ENCODE results near the gene CBX8. TPM values are rescaled to one million over a fixed set of nuclear protein-coding genes. Genes with fewer than 3 reads are reported as not detected.

CBX8 gene
- total RNA-seq, 1 donor from 2014 or later: 2.7 TPM

DNA sequence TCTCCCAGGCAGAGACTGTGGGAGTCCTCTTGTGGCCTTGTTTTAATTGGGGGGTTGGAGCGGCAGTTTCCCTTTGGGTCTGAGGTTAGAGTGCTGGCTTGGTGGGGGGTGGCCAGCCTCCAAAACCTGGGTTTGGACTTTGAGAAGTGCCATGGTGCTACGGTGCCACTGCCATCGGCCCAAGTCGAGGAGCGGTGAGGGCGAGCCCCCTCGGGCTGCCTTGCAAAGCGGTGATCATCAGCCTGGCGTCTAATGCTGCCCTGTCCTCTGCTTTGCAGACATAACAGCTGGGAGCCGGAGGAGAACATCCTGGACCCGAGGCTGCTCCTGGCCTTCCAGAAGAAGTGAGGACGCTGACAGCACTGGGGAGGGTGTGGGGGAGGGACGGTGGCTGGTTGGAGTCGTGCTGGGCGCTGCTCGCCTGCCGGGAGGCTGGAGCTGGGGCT lies 17.8 kb downstream of the CBX8 start:
- TF ChIP-seq CTCF (IDR thresholded peaks at IDR 0.05; ENCODE audit: insufficient read depth, low read length, poor library complexity, severe bottlenecking): no peak
- DNase-seq (ENCODE audit: low read depth): no peak
- Histone ChIP-seq H3K4me3 (ENCODE audit: low read depth, low read length) (peak overlapping the region; percentile 68), H3K27me3 (ENCODE audit: control insufficient read depth, insufficient read depth, low read length) (peaks cover 22% of the 10 kb centered on the region), H3K36me3 (ENCODE audit: control insufficient read depth, insufficient read depth, low read length) (no peaks in the 10 kb centered on the region)

DNA sequence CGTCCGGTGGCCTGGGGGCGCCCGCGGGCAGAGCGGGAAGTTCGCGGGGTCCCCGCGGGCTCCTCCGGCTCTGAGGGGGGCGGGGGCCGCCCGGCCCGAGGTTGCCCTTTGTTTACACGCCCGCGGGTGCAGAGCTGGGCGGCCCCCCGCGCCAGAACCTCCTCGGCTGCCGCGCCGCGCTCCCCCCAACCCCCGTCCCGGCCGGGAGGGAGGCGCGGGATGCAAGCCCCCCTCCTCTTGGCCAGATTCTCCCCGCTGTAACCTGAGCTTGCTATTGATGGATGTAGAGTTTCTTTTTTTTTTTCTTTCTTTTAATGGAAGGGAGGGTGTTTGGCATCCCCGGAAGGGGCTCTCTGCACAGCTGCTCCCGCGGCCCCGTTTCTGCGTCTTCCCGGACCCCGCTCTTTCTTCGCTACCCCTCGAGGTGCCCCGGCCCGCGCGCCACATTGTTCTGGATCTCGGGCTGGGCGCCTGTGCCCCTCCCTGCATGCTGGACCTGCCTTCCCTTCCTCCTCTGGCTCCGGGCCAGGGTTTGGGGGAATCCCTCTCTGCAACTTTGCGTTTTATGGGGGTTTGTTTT lies 18.3 kb downstream of the CBX8 start:
- peak overlapping the region; percentile 68 for H3K4me3 ChIP-seq (ENCODE audit: low read depth, low read length)
- no peak for DNase-seq (ENCODE audit: low read depth)
- TF ChIP-seq CTCF (IDR thresholded peaks at IDR 0.05; ENCODE audit: insufficient read depth, low read length, poor library complexity, severe bottlenecking): no peak
- no peaks in the 10 kb centered on the region for H3K36me3 ChIP-seq (ENCODE audit: control insufficient read depth, insufficient read depth, low read length)
- H3K27me3 ChIP-seq (ENCODE audit: control insufficient read depth, insufficient read depth, low read length): peaks cover 27% of the 10 kb centered on the region

GRCh38 chr17:79777894-79778503 lies 18.9 kb downstream of the CBX8 start, which contains the start of gene CBX2:
TSS of gene CBX2 (plus strand) at chr17:79778148. CDS start at chr17:79778236, 88 bp downstream.
- no peak for DNase-seq (ENCODE audit: low read depth)
- H3K4me3 ChIP-seq (ENCODE audit: low read depth, low read length): peak within 1 kb of the TSS; percentile 68
- no peak for TF ChIP-seq CTCF (IDR thresholded peaks at IDR 0.05; ENCODE audit: insufficient read depth, low read length, poor library complexity, severe bottlenecking)
- peaks cover 32% of the 10 kb centered on the region for H3K27me3 ChIP-seq (ENCODE audit: control insufficient read depth, insufficient read depth, low read length)
- no peaks in the 10 kb centered on the region for H3K36me3 ChIP-seq (ENCODE audit: control insufficient read depth, insufficient read depth, low read length)

DNA sequence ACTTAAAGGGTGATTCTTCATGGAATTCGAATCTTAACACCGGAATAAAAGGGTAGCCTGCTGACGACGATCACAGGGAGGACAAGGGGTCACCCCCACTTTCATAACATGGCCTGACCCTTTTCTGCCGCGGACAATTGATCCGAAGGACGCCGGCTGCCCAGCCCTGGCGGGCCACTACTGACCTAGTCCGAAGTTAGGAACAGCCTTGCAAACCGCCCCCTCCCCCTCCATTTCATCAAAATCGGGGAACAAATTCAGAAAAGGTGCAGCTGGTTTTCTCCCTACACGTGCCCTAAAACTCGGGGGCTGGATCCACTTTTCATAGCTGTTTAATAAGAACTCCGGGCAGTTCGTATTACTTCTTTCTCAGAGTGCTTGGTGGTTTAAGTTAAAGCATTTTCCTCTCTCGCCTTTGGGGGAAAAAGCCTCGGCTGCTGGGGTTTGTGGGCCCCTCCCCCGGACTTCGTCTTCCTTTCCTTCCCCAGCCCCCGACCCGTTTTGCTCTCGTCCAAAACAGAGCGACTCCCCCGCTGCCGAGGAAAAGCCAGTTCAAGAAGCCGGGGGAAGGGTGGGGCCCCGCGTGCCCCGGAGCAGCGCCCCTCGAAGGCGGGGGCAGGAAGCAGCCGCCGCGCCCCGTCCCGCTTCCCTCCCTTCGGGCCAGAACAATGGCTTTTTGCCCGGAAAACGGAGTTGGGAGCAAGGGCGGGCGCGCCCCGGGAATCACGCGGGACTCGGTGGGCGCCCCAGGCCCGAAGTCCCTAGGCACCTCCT lies 19.6 kb downstream of the CBX8 start:
- DNase-seq (ENCODE audit: low read depth): no peak
- Histone ChIP-seq H3K4me3 (ENCODE audit: low read depth, low read length) (peak overlapping the region; percentile 45), H3K36me3 (ENCODE audit: control insufficient read depth, insufficient read depth, low read length) (no peaks in the 10 kb centered on the region), H3K27me3 (ENCODE audit: control insufficient read depth, insufficient read depth, low read length) (peaks cover 38% of the 10 kb centered on the region)
- TF ChIP-seq CTCF (IDR thresholded peaks at IDR 0.05; ENCODE audit: insufficient read depth, low read length, poor library complexity, severe bottlenecking): peak; percentile 44

DNA sequence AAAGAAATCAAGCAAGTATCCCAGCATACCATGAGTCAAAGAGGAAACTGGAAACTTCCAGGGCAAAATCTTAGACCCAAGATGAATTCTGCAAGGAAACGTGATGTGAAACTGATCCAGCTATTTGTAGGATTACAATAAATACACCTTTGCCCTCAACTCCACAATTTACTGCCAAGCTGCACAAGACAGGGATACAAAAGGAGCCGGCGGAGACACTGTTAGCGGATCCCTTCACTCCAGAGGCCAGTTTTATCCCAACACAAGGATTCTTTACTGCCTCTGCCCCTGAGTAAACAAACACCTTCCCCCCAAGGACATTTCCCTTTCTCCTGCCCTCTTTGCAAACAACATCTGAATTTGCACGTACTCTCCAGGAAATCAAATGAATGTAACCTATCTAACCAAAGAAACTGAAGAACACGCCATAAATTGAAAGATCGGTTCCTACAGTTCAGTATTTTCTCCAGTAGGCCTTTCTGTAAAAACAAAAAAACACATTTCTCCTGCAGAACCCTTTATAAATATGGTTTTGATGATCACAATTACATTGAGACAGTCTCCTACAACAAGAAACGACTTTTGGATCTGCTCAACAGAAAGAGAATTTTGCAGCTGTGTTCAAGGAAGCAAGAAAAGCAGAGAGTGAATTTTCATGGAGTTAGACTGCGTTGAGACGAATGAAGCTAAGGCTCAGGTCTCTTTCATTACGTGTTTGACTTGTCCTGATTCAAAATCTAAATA lies 20.3 kb downstream of the CBX8 start:
- Histone ChIP-seq H3K4me3 (ENCODE audit: low read depth, low read length) (no peak overlapping the region), H3K36me3 (ENCODE audit: control insufficient read depth, insufficient read depth, low read length) (no peaks in the 10 kb centered on the region), H3K27me3 (ENCODE audit: control insufficient read depth, insufficient read depth, low read length) (peaks cover 41% of the 10 kb centered on the region)
- no peak for TF ChIP-seq CTCF (IDR thresholded peaks at IDR 0.05; ENCODE audit: insufficient read depth, low read length, poor library complexity, severe bottlenecking)
- no peak for DNase-seq (ENCODE audit: low read depth)
